Smooth muscle cell (in vitro differentiated cells): ENCODE results near the gene AKAP5. TPM values are rescaled to one million over a fixed set of nuclear protein-coding genes. Genes with fewer than 3 reads are reported as not detected.

Source experiments
- DNase-seq: peaks from one replicate; lab custom pipeline; 2025; ENCODE audit not compliant: unreplicated experiment; lab: John Stamatoyannopoulos, UW
- H2AFZ ChIP-seq: fragments of 200-600 bp; sonication (generic); 2 replicates; pipeline ENCODE4 v1.6.0; 2016; ENCODE audit warnings: antibody characterized with exemption, low read depth, mild to moderate bottlenecking
- H3F3A ChIP-seq: fragments of 200-600 bp; sonication (generic); 2 replicates; pipeline ENCODE4 v1.6.0; 2017; ENCODE audit warnings: antibody characterized with exemption, low read depth
- H3K27ac ChIP-seq: fragments of 200-600 bp; sonication (generic); 2 replicates; pipeline ENCODE4 v1.5.1; 2016; ENCODE audit warnings: low read depth, mild to moderate bottlenecking
- H3K27me3 ChIP-seq: fragments of 200-600 bp; sonication (generic); 2 replicates; pipeline ENCODE4 v1.6.1; 2016; ENCODE audit warnings: low read depth, mild to moderate bottlenecking
- H3K36me3 ChIP-seq: fragments of 200-600 bp; sonication (generic); 2 replicates; pipeline ENCODE4 v1.5.1; 2016; ENCODE audit warnings: low read depth
- H3K4me1 ChIP-seq: fragments of 200-600 bp; sonication (generic); 2 replicates; pipeline ENCODE4 v1.5.1; 2016; ENCODE audit warnings: low read depth
- H3K4me2 ChIP-seq: fragments of 200-600 bp; sonication (generic); 2 replicates; pipeline ENCODE4 v1.6.0; 2016; ENCODE audit warnings: mild to moderate bottlenecking
- H3K4me3 ChIP-seq: fragments of 200-600 bp; sonication (generic); 2 replicates; pipeline ENCODE4 v1.5.1; 2016; ENCODE audit warnings: mild to moderate bottlenecking
- H3K79me2 ChIP-seq: fragments of 200-600 bp; sonication (generic); 2 replicates; pipeline ENCODE4 v1.6.0; 2016; ENCODE audit warnings: low read depth, mild to moderate bottlenecking
- H3K9ac ChIP-seq: fragments of 200-600 bp; sonication (generic); 2 replicates; pipeline ENCODE4 v1.6.0; 2016; ENCODE audit warnings: low read depth
- H3K9me3 ChIP-seq: fragments of 200-600 bp; sonication (generic); replicated peaks from 2 replicates; pipeline ENCODE4 v1.5.1; 2016; ENCODE audit warnings: low read depth
- H4K20me1 ChIP-seq: fragments of 200-600 bp; sonication (generic); 2 replicates; pipeline ENCODE4 v1.6.0; 2016; ENCODE audit warnings: low read depth
- WGBS: methylation state at CpG from one replicate; pipeline ENCODE4 v1.1.7; 2016; ENCODE audit warnings: low lambda C conversion rate; 5-methylcytosine and 5-hydroxymethylcytosine counted together
- polyA plus RNA-seq: library from polyadenylated mRNA; unstranded; fragments of >200 nt; fragmentation: Nextera tagmentation; extraction: Ambion mirVana; gene quantifications from 2 replicates; pipeline ENCODE4 v1.2.1, GENCODE V29; 2016
- total RNA-seq: library from RNA; depleted of rRNA; stranded (reverse); fragments of >200 nt; gene quantifications from 2 replicates; pipeline ENCODE4 v1.2.3, GENCODE V29; 2014
- TF ChIP-seq, protein P1 (sequence below): fragments of 200-600 bp; sonication (generic); IDR thresholded peaks from 2 replicates; pipeline ENCODE4 v1.5.1; 2017; ENCODE audit warnings: borderline replicate concordance, mild to moderate bottlenecking, antibody characterized with exemption; ENCODE audit not compliant: insufficient read depth, poor library complexity, severe bottlenecking

Gene AKAP5
- total and polyA plus RNA-seq, 2 experiments from 2014 or later, result 0.94 to 4.4 TPM

DNA sequence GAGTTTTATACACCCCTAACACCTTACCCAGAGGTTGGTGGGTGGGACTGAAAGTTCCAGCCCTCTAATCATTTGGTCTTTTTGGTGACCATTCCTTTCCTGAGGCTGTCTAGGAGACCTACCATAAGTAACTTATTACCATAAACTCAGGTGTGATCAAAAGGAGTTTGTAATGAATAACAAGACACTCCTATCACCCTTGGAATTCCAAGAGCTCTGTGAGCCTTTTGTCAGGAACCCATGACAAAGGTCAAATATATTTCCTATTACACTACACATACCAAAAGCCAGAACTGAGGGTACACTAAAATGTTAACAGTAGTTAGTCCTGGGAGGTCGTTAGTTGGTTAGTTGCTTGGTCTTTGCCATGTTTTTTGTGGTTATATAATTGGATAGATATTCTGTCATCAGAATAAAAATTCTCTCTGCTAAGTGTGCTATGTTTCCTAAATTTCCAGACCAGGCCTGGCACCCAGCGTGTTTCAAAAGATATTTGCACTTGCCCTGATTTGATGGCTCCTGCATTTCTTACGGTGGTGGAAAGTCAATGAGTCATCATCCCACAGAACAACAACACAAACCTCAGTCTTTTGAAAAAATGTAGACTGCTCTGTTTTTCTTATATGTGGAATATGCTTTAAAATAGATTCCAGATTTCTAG, 27.0 kb upstream of the AKAP5 start:
- no peak overlapping the region for H3K4me3 ChIP-seq
- H3K9me3 ChIP-seq, result no peaks in the 10 kb centered on the region
- no peak overlapping the region for H2AFZ ChIP-seq

DNA sequence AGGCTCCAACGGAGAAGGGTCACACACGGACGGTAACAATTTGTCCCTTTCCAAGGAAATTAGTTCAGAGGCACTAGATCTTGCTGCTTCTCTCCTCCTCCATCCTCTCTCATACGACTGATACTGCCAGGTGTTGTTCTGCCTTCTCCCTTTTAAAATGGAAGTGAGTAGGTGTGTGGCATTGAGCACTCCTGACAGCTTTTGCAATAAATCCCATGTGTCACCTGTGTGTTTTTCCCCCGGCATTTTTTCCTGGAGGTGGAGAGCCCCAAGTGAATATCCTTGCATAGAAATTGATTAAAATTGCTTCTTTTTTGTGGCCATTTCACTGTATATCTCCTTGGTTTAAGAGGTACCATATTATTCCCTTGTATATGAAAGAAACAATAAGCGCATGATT, 26.2 kb upstream of the AKAP5 start:
- peak overlapping the region; percentile 19 for H3K9ac ChIP-seq

More for the DNA sequence above, 27.0 kb upstream of the AKAP5 start:
- DNase-seq, result no peak
- WGBS, result 5% methylated on average over 3 of the region's 3 CpGs
- Histone ChIP-seq H3K4me1 (peaks cover 13% of the 10 kb centered on the region), H3K79me2 (no peaks in the 10 kb centered on the region), H3K36me3 (no peaks in the 10 kb centered on the region), H3K4me2 (peak overlapping the region; percentile 30), H3F3A (peaks cover 14% of the 10 kb centered on the region), H3K27me3 (no peaks in the 10 kb centered on the region), H3K9ac (no peak overlapping the region), H3K27ac (peak overlapping the region; percentile 80), H4K20me1 (no peaks in the 10 kb centered on the region)
- TF ChIP-seq, protein P1, sequence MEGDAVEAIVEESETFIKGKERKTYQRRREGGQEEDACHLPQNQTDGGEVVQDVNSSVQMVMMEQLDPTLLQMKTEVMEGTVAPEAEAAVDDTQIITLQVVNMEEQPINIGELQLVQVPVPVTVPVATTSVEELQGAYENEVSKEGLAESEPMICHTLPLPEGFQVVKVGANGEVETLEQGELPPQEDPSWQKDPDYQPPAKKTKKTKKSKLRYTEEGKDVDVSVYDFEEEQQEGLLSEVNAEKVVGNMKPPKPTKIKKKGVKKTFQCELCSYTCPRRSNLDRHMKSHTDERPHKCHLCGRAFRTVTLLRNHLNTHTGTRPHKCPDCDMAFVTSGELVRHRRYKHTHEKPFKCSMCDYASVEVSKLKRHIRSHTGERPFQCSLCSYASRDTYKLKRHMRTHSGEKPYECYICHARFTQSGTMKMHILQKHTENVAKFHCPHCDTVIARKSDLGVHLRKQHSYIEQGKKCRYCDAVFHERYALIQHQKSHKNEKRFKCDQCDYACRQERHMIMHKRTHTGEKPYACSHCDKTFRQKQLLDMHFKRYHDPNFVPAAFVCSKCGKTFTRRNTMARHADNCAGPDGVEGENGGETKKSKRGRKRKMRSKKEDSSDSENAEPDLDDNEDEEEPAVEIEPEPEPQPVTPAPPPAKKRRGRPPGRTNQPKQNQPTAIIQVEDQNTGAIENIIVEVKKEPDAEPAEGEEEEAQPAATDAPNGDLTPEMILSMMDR, result no peak

DNA sequence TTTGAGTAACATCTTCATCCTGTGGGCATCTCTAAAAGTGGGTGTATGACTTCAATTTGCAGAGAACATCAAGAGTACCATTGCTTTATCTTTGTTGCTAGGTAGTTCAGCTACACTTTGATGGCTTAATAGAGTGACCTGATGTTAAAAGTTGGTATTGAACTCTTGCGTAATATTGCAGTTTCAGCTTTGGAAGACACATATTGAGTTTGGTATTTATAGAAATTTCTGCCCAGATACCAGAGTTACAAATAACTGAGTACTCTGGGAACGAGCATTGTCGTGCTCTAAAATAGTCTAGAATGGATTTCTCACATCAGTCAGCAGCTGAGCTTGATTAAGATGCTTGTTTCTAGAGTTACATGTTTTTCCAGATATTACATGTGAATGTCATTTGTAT, 24.8 kb upstream of the AKAP5 start:
- Histone ChIP-seq H4K20me1 (no peaks in the 10 kb centered on the region), H3K9ac (no peak overlapping the region), H3K36me3 (no peaks in the 10 kb centered on the region), H3K4me1 (peaks cover 24% of the 10 kb centered on the region), H3F3A (peaks cover 20% of the 10 kb centered on the region), H2AFZ (no peak overlapping the region), H3K27me3 (no peaks in the 10 kb centered on the region), H3K79me2 (no peaks in the 10 kb centered on the region), H3K4me3 (no peak overlapping the region), H3K9me3 (no peaks in the 10 kb centered on the region), H3K4me2 (no peak overlapping the region), H3K27ac (no peak overlapping the region)
- WGBS, result 85% methylated on average over 3 of the region's 3 CpGs
- no peak for DNase-seq
- TF ChIP-seq, protein P1, result no peak

More for the DNA sequence above, 26.2 kb upstream of the AKAP5 start:
- Histone ChIP-seq H3F3A (peaks cover 14% of the 10 kb centered on the region), H3K4me3 (no peak overlapping the region), H4K20me1 (no peaks in the 10 kb centered on the region), H3K36me3 (no peaks in the 10 kb centered on the region), H3K9me3 (no peaks in the 10 kb centered on the region), H3K79me2 (no peaks in the 10 kb centered on the region), H3K4me1 (peaks cover 13% of the 10 kb centered on the region), H3K4me2 (peak overlapping the region; percentile 30), H2AFZ (no peak overlapping the region), H3K27me3 (no peaks in the 10 kb centered on the region), H3K27ac (peak overlapping the region; percentile 80)
- TF ChIP-seq, protein P1, result no peak
- no peak for DNase-seq
- 80% methylated on average over 6 of the region's 6 CpGs for WGBS
